Cardiac muscle cell (in vitro differentiated cells and primary cell): ENCODE results near the gene MYO1C. TPM values are rescaled to one million over a fixed set of nuclear protein-coding genes. Genes with fewer than 3 reads are reported as not detected.
A peak's percentile ranks its signal among the peaks of the same experiment; 100 is the strongest.
"Not testable (repeated sequence)": the region's sequence is repeated elsewhere in the genome, so short reads cannot be mapped to it uniquely, and the experiment has no call there.

ENCODE experiments used
- DNase-seq, 2 donors: peaks; one replicate each; pipeline versions ENCODE4 v3.0.0 to v3.0.0-alpha.2; 2010 to 2017; ENCODE audit warnings: low read depth in 1 of 2, low spot score in 1 of 2
- H3K27ac ChIP-seq: fragments of 200-600 bp; sonication (generic); 2 replicates; pipeline ENCODE4 v1.5.1; 2016
- H3K27me3 ChIP-seq: fragments of 200-600 bp; sonication (generic); 2 replicates; pipeline ENCODE4 v1.6.0; 2016; ENCODE audit warnings: control low read depth
- H3K36me3 ChIP-seq: fragments of 200-600 bp; sonication (generic); 2 replicates; pipeline ENCODE4 v1.5.1; 2016; ENCODE audit warnings: control low read depth
- H3K4me1 ChIP-seq: fragments of 200-600 bp; sonication (generic); 2 replicates; pipeline ENCODE4 v1.8.1; 2017; ENCODE audit warnings: low read depth, mild to moderate bottlenecking, mixed run types
- H3K4me3 ChIP-seq: fragments of 200-600 bp; sonication (generic); 2 replicates; pipeline ENCODE4 v1.5.1; 2016; ENCODE audit warnings: mild to moderate bottlenecking
- H3K9me3 ChIP-seq: fragments of 200-600 bp; sonication (generic); 2 replicates; pipeline ENCODE4 v1.5.1; 2017; ENCODE audit warnings: low read depth, mild to moderate bottlenecking, control low read depth
- CTCF ChIP-seq: IDR thresholded peaks from 2 replicates; pipeline ENCODE4 v1.5.1; 2012; ENCODE audit warnings: low read depth, mild to moderate bottlenecking, low read length
- polyA plus RNA-seq: library from polyadenylated mRNA; unstranded; fragments of >200 nt; fragmentation: Nextera tagmentation; extraction: Ambion mirVana; gene quantifications from 2 replicates; pipeline ENCODE4 v1.2.1, GENCODE V29; 2016
- total RNA-seq: library from RNA; depleted of rRNA; stranded (reverse); fragments of >200 nt; gene quantifications from 2 replicates; pipeline ENCODE4 v1.2.3, GENCODE V29; 2016

Gene MYO1C
- total and polyA plus RNA-seq, 2 experiments from 2014 or later: 34.1 to 63.9 TPM

- H3K4me3 ChIP-seq: no peak overlapping the region
- TF ChIP-seq CTCF: no peak
- no peaks in the 10 kb centered on the region for H3K9me3 ChIP-seq
- H3K4me1 ChIP-seq: peaks cover 4% of the 10 kb centered on the region
- DNase-seq: no peak
- H3K27ac ChIP-seq: no peak overlapping the region
- H3K27me3 ChIP-seq: no peaks in the 10 kb centered on the region
- H3K36me3 ChIP-seq: no peaks in the 10 kb centered on the region
These were observed 39.6 kb downstream of the MYO1C start for GRCh38 chr17:1452836-1453235.

- not testable (repeated sequence) for H3K27me3 ChIP-seq, H3K9me3 ChIP-seq, H3K36me3 ChIP-seq, H3K27ac ChIP-seq, DNase-seq, H3K4me3 ChIP-seq, H3K4me1 ChIP-seq
These were observed 42.2 kb downstream of the MYO1C start for GRCh38 chr17:1450261-1450660.

GRCh38 chr17:1449412-1449967 lies 43.0 kb downstream of the MYO1C start:
- no peak for TF ChIP-seq CTCF
- Histone ChIP-seq H3K36me3 (no peaks in the 10 kb centered on the region), H3K4me1 (peaks cover 2% of the 10 kb centered on the region), H3K27ac (no peak overlapping the region), H3K4me3 (no peak overlapping the region), H3K9me3 (no peaks in the 10 kb centered on the region), H3K27me3 (no peaks in the 10 kb centered on the region)
- DNase-seq: no peak

GRCh38 chr17:1447052-1447451 lies 45.4 kb downstream of the MYO1C start:
- H3K4me1 ChIP-seq: no peaks in the 10 kb centered on the region
- peak overlapping the region; percentile 8 for H3K27ac ChIP-seq
- no peaks in the 10 kb centered on the region for H3K27me3 ChIP-seq
- no peak for TF ChIP-seq CTCF
- DNase-seq: peak in 1 of 2 donors; percentile 45
- H3K9me3 ChIP-seq: no peaks in the 10 kb centered on the region
- no peak overlapping the region for H3K4me3 ChIP-seq
- no peaks in the 10 kb centered on the region for H3K36me3 ChIP-seq

- Histone ChIP-seq H3K36me3 (no peaks in the 10 kb centered on the region), H3K27ac (no peak overlapping the region), H3K27me3 (no peaks in the 10 kb centered on the region)
These were observed 46.3 kb downstream of the MYO1C start for GRCh38 chr17:1446201-1446600.

GRCh38 chr17:1445695-1446094 lies 46.8 kb downstream of the MYO1C start:
- H3K4me1 ChIP-seq, H3K27me3 ChIP-seq, DNase-seq, H3K36me3 ChIP-seq, H3K27ac ChIP-seq, H3K4me3 ChIP-seq, H3K9me3 ChIP-seq: not testable (repeated sequence)

More at GRCh38 chr17:1446201-1446600, 46.3 kb downstream of the MYO1C start:
- Histone ChIP-seq H3K4me1 (no peaks in the 10 kb centered on the region), H3K4me3 (no peak overlapping the region), H3K9me3 (no peaks in the 10 kb centered on the region)
- DNase-seq: no peak
- TF ChIP-seq CTCF: no peak

- not testable (repeated sequence) for H3K27me3 ChIP-seq, H3K36me3 ChIP-seq, H3K27ac ChIP-seq, H3K4me3 ChIP-seq, H3K9me3 ChIP-seq, DNase-seq, H3K4me1 ChIP-seq
These were observed 49.8 kb downstream of the MYO1C start for GRCh38 chr17:1442721-1443120.
